SK-N-SH (cell line): ENCODE results near the gene PTPRG. TPM values are rescaled to one million over a fixed set of nuclear protein-coding genes. Genes with fewer than 3 reads are reported as not detected.
A peak's percentile ranks its signal among the peaks of the same experiment; 100 is the strongest.

Experiments used
- CTCF ChIA-PET: fragments of 300-600, 350-600 bp; formaldehyde crosslinking; extraction: SDS; loops from one replicate; lab custom pipeline; 2021; lab: Yijun Ruan, JAX
- POLR2A ChIA-PET: fragments of 350-600 bp; sonication (Branson Sonifier 250); formaldehyde crosslinking; extraction: SDS; loops from one replicate; lab custom pipeline; 2020; ENCODE audit warnings: antibody characterized with exemption, inconsistent platforms; lab: Yijun Ruan, JAX
- DNase-seq: peaks from one replicate; pipeline ENCODE4 v3.0.0; 2012
- H2AFZ ChIP-seq: fragments of 200-600 bp; sonication (generic); 2 replicates; pipeline ENCODE4 v1.8.1; 2016; ENCODE audit warnings: antibody characterized with exemption, mild to moderate bottlenecking, low read depth
- H3F3A ChIP-seq: fragments of 200-600 bp; sonication (generic); replicated peaks from 2 replicates; pipeline ENCODE3; 2016; ENCODE audit warnings: antibody characterized with exemption, mild to moderate bottlenecking; ENCODE audit not compliant: insufficient read depth
- H3K27ac ChIP-seq, 2 experiments: fragments of 200-500 bp in 1 of 2; fragments of 200-600 bp in 1 of 2; sonication (Bioruptor generic) in 1 of 2; sonication (generic), shearing (Covaris generic) in 1 of 2; 2 replicates each; pipeline versions ENCODE4 v1.5.1 to v1.6.1; 2014 to 2016; ENCODE audit warnings: low read depth in 2 of 2, inconsistent platforms in 1 of 2, low read length in 1 of 2, mild to moderate bottlenecking in 1 of 2, mixed read lengths in 1 of 2
- H3K27me3 ChIP-seq: fragments of 200-600 bp; sonication (generic), shearing (Covaris generic); 2 replicates; pipeline ENCODE4 v1.6.1; 2016; ENCODE audit warnings: mixed run types; ENCODE audit not compliant: insufficient read depth
- H3K36me3 ChIP-seq, 2 experiments: fragments of 200-500 bp in 1 of 2; fragments of 200-600 bp in 1 of 2; sonication (Bioruptor generic) in 1 of 2; sonication (generic) in 1 of 2; replicated peaks in 1 of 2; 2 replicates each; pipeline versions ENCODE3 to v1.5.1; 2014 to 2016; ENCODE audit warnings: low read length in 1 of 2, mild to moderate bottlenecking in 1 of 2; ENCODE audit not compliant: insufficient read depth in 2 of 2, control insufficient read depth in 1 of 2
- H3K4me1 ChIP-seq, 2 experiments: fragments of 200-500 bp in 1 of 2; fragments of 200-600 bp in 1 of 2; sonication (Bioruptor generic) in 1 of 2; sonication (generic), shearing (Covaris generic) in 1 of 2; 2 replicates each; pipeline versions ENCODE4 v1.5.1 to v1.6.1; 2014 to 2016; ENCODE audit warnings: low read depth in 1 of 2, low read length in 1 of 2, mixed run types in 1 of 2; ENCODE audit not compliant: insufficient read depth in 2 of 2, control insufficient read depth in 1 of 2
- H3K4me2 ChIP-seq: fragments of 200-600 bp; sonication (generic), shearing (Covaris generic); 2 replicates; pipeline ENCODE4 v1.6.1; 2017; ENCODE audit warnings: mixed run types
- H3K4me3 ChIP-seq, 2 experiments: fragments of 200-500 bp in 1 of 2; fragments of 200-600 bp in 1 of 2; sonication (Bioruptor generic) in 1 of 2; sonication (generic), shearing (Covaris generic) in 1 of 2; 2 replicates each; pipeline versions ENCODE4 v1.5.1 to v1.8.1; 2014 to 2016; ENCODE audit warnings: low read depth in 2 of 2, inconsistent platforms in 1 of 2, low read length in 1 of 2, mild to moderate bottlenecking in 1 of 2, mixed read lengths in 1 of 2, moderate library complexity in 1 of 2
- H3K79me2 ChIP-seq: fragments of 200-600 bp; sonication (generic); 2 replicates; pipeline ENCODE4 v1.8.1; 2017; ENCODE audit warnings: mild to moderate bottlenecking; ENCODE audit not compliant: insufficient read depth
- H3K9ac ChIP-seq: fragments of 200-600 bp; sonication (generic); 2 replicates; pipeline ENCODE4 v1.6.1; 2017; ENCODE audit warnings: mixed run types
- H3K9me2 ChIP-seq: fragments of 200-600 bp; sonication (generic); 2 replicates; pipeline ENCODE4 v1.6.1; 2017; ENCODE audit warnings: mixed run types
- H3K9me3 ChIP-seq: fragments of 200-600 bp; sonication (generic); 2 replicates; pipeline ENCODE4 v1.6.1; 2017; ENCODE audit warnings: mixed run types, mild to moderate bottlenecking, moderate library complexity
- H4K20me1 ChIP-seq: fragments of 200-600 bp; sonication (generic); 2 replicates; pipeline ENCODE4 v1.6.1; 2017; ENCODE audit warnings: mild to moderate bottlenecking, mixed run types; ENCODE audit not compliant: insufficient read depth
- CTCF ChIP-seq: fragments of 200-600 bp; sonication (generic); IDR thresholded peaks from 2 replicates; pipeline ENCODE4 v1.6.1; 2017; ENCODE audit warnings: antibody characterized with exemption, mild to moderate bottlenecking, moderate library complexity
- ELF1 ChIP-seq: IDR thresholded peaks from 2 replicates; pipeline ENCODE4 v1.4.0; 2012
- EP300 ChIP-seq, 2 experiments: IDR thresholded peaks; 2 replicates each; pipeline versions ENCODE4 v1.4.0 to v1.6.1; 2012; ENCODE audit warnings: borderline replicate concordance in 1 of 2, low read depth in 1 of 2, low read length in 1 of 2
- EZH2phosphoT487 ChIP-seq: fragments of 200-600 bp; sonication (generic); IDR thresholded peaks from 2 replicates; pipeline ENCODE4 v1.6.1; 2017; ENCODE audit warnings: low read depth, mixed run types, mild to moderate bottlenecking, antibody characterized with exemption, moderate library complexity, borderline replicate concordance
- FOXJ3 ChIP-seq: sonication (generic); formaldehyde crosslinking; IDR thresholded peaks from 2 replicates; pipeline ENCODE4 v1.5.1; 2020; ENCODE audit warnings: mild to moderate bottlenecking, missing genetic modification reagents
- FOXM1 ChIP-seq: IDR thresholded peaks from 2 replicates; pipeline ENCODE4 v1.4.0; 2012; ENCODE audit warnings: low read depth, mild to moderate bottlenecking
- IRF3 ChIP-seq: fragments of 150-350 bp; IDR thresholded peaks from 2 replicates; pipeline ENCODE4 v1.6.1; 2016; ENCODE audit warnings: mild to moderate bottlenecking, low read depth, low read length
- JUND ChIP-seq: IDR thresholded peaks from 2 replicates; pipeline ENCODE4 v1.4.0; 2012
- MAX ChIP-seq: IDR thresholded peaks from 2 replicates; pipeline ENCODE4 v1.4.0; 2012; ENCODE audit warnings: low read depth
- MEF2A ChIP-seq: IDR thresholded peaks from 2 replicates; pipeline ENCODE4 v1.4.0; 2012; ENCODE audit warnings: low read depth, borderline replicate concordance
- PBX3 ChIP-seq: IDR thresholded peaks from 2 replicates; pipeline ENCODE4; 2012
- POLR2AphosphoS5 ChIP-seq: IDR thresholded peaks from 2 replicates; pipeline ENCODE4 v1.6.1; 2012; ENCODE audit warnings: low read depth, low read length
- RAD21 ChIP-seq: IDR thresholded peaks from 2 replicates; pipeline ENCODE4 v1.6.1; 2012; ENCODE audit warnings: mild to moderate bottlenecking, low read length
- RXRA ChIP-seq: IDR thresholded peaks from 2 replicates; pipeline ENCODE4 v1.4.0; 2012; ENCODE audit warnings: low read depth, mild to moderate bottlenecking, borderline replicate concordance
- SIN3A ChIP-seq: IDR thresholded peaks from 2 replicates; pipeline ENCODE4 v1.6.1; 2012; ENCODE audit warnings: low read depth, mild to moderate bottlenecking, low read length, moderate library complexity, borderline replicate concordance
- TAF1 ChIP-seq: IDR thresholded peaks from 2 replicates; pipeline ENCODE4 v1.6.1; 2012; ENCODE audit warnings: low read depth, mild to moderate bottlenecking, low read length, moderate library complexity, borderline replicate concordance
- USF1 ChIP-seq: IDR thresholded peaks from 2 replicates; pipeline ENCODE4 v1.4.0; 2012; ENCODE audit warnings: low read depth, borderline replicate concordance
- WGBS: methylation state at CpG from one replicate; pipeline ENCODE4 v1.1.6; 2017; ENCODE audit warnings: low lambda C conversion rate; 5-methylcytosine and 5-hydroxymethylcytosine counted together
- polyA plus RNA-seq, 3 experiments: library from polyadenylated mRNA; depleted of rRNA; stranded (reverse); fragments of >200 nt; gene quantifications; 2 replicates each; pipeline ENCODE4 v1.2.3, GENCODE V29; 2012

The PTPRG gene
- polyA plus RNA-seq, 1 of the 3 experiments (the other 2 are of a cell fraction), result 14.1 TPM

- CTCF ChIA-PET, result interaction anchor here (0.9 to 1.2 kb wide), 2 partner anchors 36 to 367 kb away, joined by 3 to 4 read pairs; no protein-coding TSS in a partner anchor
- Histone ChIP-seq H3K9me2 (no peaks in the 10 kb centered on the region), H3K4me1 (no peaks in the 10 kb centered on the region; a peak in 1 of 4 replicates), H3K9ac (no peak overlapping the region), H3K27ac (peak overlapping the region in 1 of 2 experiments; percentile 11; a peak in 2 of 4 replicates), H4K20me1 (no peaks in the 10 kb centered on the region), H2AFZ (no peak overlapping the region), H3F3A (peaks cover 14% of the 10 kb centered on the region), H3K4me3 (no peak overlapping the region), H3K4me2 (no peak overlapping the region), H3K36me3 (no peaks in the 10 kb centered on the region), H3K9me3 (no peaks in the 10 kb centered on the region), H3K79me2 (no peaks in the 10 kb centered on the region), H3K27me3 (no peaks in the 10 kb centered on the region)
- DNase-seq, result no peak
- WGBS, result 58% methylated on average over 1 of the region's 1 CpG
- POLR2A ChIA-PET, result no interaction called here
- TF ChIP-seq PBX3 (peak; percentile 41; the same call in 1 of the 2 replicates), RAD21 (no peak)
Observed at GRCh38 chr3:61821823-61822251, 260.5 kb downstream of the PTPRG start.

- TF ChIP-seq JUND (no peak), TAF1 (no peak), EZH2phosphoT487 (no peak), FOXJ3 (no peak), MEF2A (no peak), POLR2AphosphoS5 (no peak), FOXM1 (no peak), USF1 (no peak), SIN3A (no peak), MAX (no peak), IRF3 (no peak), ELF1 (no peak), EP300 (IDR thresholded peaks at IDR 0.05; ENCODE audit: borderline replicate concordance in 1 of 2, low read depth in 1 of 2, low read length in 1 of 2) (no peak), RXRA (no peak), CTCF (no peak)
- Histone ChIP-seq H3K9me3 (no peaks in the 10 kb centered on the region), H3K9ac (no peak overlapping the region), H3F3A (peaks cover 14% of the 10 kb centered on the region), H3K4me1 (no peaks in the 10 kb centered on the region; a peak in 1 of 4 replicates), H3K79me2 (no peaks in the 10 kb centered on the region), H3K27ac (peak overlapping the region in 1 of 2 experiments; percentile 11; a peak in 2 of 4 replicates), H3K9me2 (no peaks in the 10 kb centered on the region), H3K4me3 (no peak overlapping the region), H3K36me3 (no peaks in the 10 kb centered on the region), H3K27me3 (no peaks in the 10 kb centered on the region), H4K20me1 (no peaks in the 10 kb centered on the region), H3K4me2 (no peak overlapping the region), H2AFZ (no peak overlapping the region)
- no peak for DNase-seq
- 90% methylated on average over 2 of the region's 2 CpGs for WGBS
- CTCF ChIA-PET, result interaction anchor here (1.2 kb wide), 1 partner anchor 366 kb away, joined by 4 read pairs; no protein-coding TSS in a partner anchor
- POLR2A ChIA-PET, result no interaction called here
Observed at GRCh38 chr3:61822588-61822987, 261.2 kb downstream of the PTPRG start.
